A549 (cell line): ENCODE data around the gene AGRP. TPM values are rescaled to one million over a fixed set of nuclear protein-coding genes. Genes with fewer than 3 reads are reported as not detected.

Experiments used
- ATAC-seq, 2 experiments: fragments of 200-7000 bp in 1 of 2; fragments of >200 bp in 1 of 2; cut with Nextera tagmentation in 1 of 2; cut with Tn5 transposase in 1 of 2; 3 replicates each; pipeline versions ENCODE4 v1.8.0 to v1.9.1; 2018 to 2020; ENCODE audit warnings: mild to moderate bottlenecking in 1 of 2, moderate library complexity in 1 of 2
- CTCF ChIA-PET: fragments of 300-600 bp; sonication (Branson Sonifier 250); formaldehyde crosslinking; extraction: SDS; loops from one replicate; lab custom pipeline; 2021; ENCODE audit warnings: antibody characterized with exemption, inconsistent platforms; lab: Yijun Ruan, JAX
- POLR2A ChIA-PET: fragments of 350-600 bp; formaldehyde crosslinking; extraction: SDS; loops from one replicate; lab custom pipeline; 2021; ENCODE audit warnings: antibody characterized with exemption, inconsistent platforms; lab: Yijun Ruan, JAX
- DNase-seq, 2 experiments: peaks; one replicate each; pipeline versions ENCODE4 v3.0.0 to v3.0.0-alpha.2; 2011 to 2016; ENCODE audit warnings: low read depth in 1 of 2, low spot score in 1 of 2
- FAIRE-seq: peaks from 2 replicates; lab custom pipeline; 2011; peaks lifted over from hg19 to GRCh38; lab: Jason Lieb, UNC
- H3K27ac ChIP-seq, 2 experiments: fragments of >200 bp; sonication (Bioruptor Twin); formaldehyde crosslinking; 3 replicates each; pipeline ENCODE4 v1.5.1; 2016 to 2017
- H3K4me1 ChIP-seq: fragments of >200 bp; sonication (Bioruptor Twin); formaldehyde crosslinking; 3 replicates; pipeline ENCODE4 v1.6.1; 2016
- H3K4me2 ChIP-seq: fragments of >200 bp; sonication (Bioruptor Twin); formaldehyde crosslinking; 3 replicates; pipeline ENCODE4 v1.6.1; 2016
- H3K4me3 ChIP-seq: fragments of >200 bp; sonication (Bioruptor Twin); formaldehyde crosslinking; 3 replicates; pipeline ENCODE4 v1.5.1; 2016
- H3K9me3 ChIP-seq: fragments of >200 bp; sonication (Bioruptor Twin); formaldehyde crosslinking; 3 replicates; pipeline ENCODE4 v1.6.1; 2016
- CBX2 ChIP-seq: fragments of 200-600 bp; sonication (generic); IDR thresholded peaks from 2 replicates; pipeline ENCODE4 v1.6.1; 2016; ENCODE audit warnings: low read depth, mild to moderate bottlenecking, borderline replicate concordance
- CEBPB ChIP-seq, 2 experiments: fragments of >200 bp in 1 of 2; sonication (Bioruptor Twin) in 1 of 2; formaldehyde crosslinking in 1 of 2; IDR thresholded peaks; 2 replicates each; pipeline ENCODE4 v1.6.1; 2012 to 2016
- CHD4 ChIP-seq: fragments of 200-600 bp; sonication (generic); IDR thresholded peaks from 2 replicates; pipeline ENCODE4 v1.6.1; 2016; ENCODE audit warnings: antibody characterized with exemption, mild to moderate bottlenecking, borderline replicate concordance
- CTCF ChIP-seq: fragments of >200 bp; sonication (Bioruptor Twin); formaldehyde crosslinking; IDR thresholded peaks from 3 replicates; pipeline ENCODE4 v1.5.1; 2016
- EHF ChIP-seq: fragments of 250-450 bp; sonication (Bioruptor Pico); IDR thresholded peaks from 2 replicates; pipeline ENCODE4 v1.5.0; 2020; ENCODE audit warnings: mild to moderate bottlenecking
- EHMT2 ChIP-seq: fragments of 200-600 bp; sonication (generic); IDR thresholded peaks from 2 replicates; pipeline ENCODE4 v1.6.1; 2016; ENCODE audit warnings: antibody characterized with exemption, low read depth, mild to moderate bottlenecking, moderate library complexity
- FOSB ChIP-seq: fragments of 250-450 bp; sonication (Bioruptor Pico); IDR thresholded peaks from 2 replicates; pipeline ENCODE4 v1.5.0; 2020; ENCODE audit warnings: mild to moderate bottlenecking, moderate library complexity
- FOXS1 ChIP-seq: fragments of 250-450 bp; sonication (Bioruptor Pico); IDR thresholded peaks from 2 replicates; pipeline ENCODE4 v1.5.0; 2020; ENCODE audit warnings: mild to moderate bottlenecking, moderate library complexity
- HDAC2 ChIP-seq: fragments of 200-600 bp; sonication (generic); IDR thresholded peaks from 2 replicates; pipeline ENCODE4 v1.6.1; 2016
- HOXA7 ChIP-seq: fragments of 250-450 bp; sonication (Bioruptor Pico); IDR thresholded peaks from 2 replicates; pipeline ENCODE4 v1.5.0; 2020; ENCODE audit warnings: mild to moderate bottlenecking, moderate library complexity
- HOXB5 ChIP-seq: fragments of 250-450 bp; sonication (Bioruptor Pico); IDR thresholded peaks from 2 replicates; pipeline ENCODE4 v1.5.0; 2020; ENCODE audit warnings: mild to moderate bottlenecking, moderate library complexity
- JUNB ChIP-seq: fragments of >200 bp; sonication (Bioruptor Twin); formaldehyde crosslinking; IDR thresholded peaks from 2 replicates; pipeline ENCODE4 v1.6.1; 2016
- MAFK ChIP-seq: fragments of 450-650 bp; IDR thresholded peaks from 2 replicates; pipeline ENCODE4 v1.6.1; 2014; ENCODE audit not compliant: partially characterized antibody
- MAZ ChIP-seq: fragments of 150-350 bp; IDR thresholded peaks from 2 replicates; pipeline ENCODE4 v1.6.1; 2014; ENCODE audit warnings: antibody characterized with exemption, low read depth, low read length, borderline replicate concordance
- POLR2AphosphoS2 ChIP-seq: conservative IDR thresholded peaks from 2 replicates; pipeline ENCODE4 v1.6.1; 2012; ENCODE audit warnings: low read length, improper control_type of control experiment, inconsistent platforms
- RCOR1 ChIP-seq: fragments of 150-350 bp; IDR thresholded peaks from 2 replicates; pipeline ENCODE4 v1.6.1; 2014; ENCODE audit warnings: antibody characterized with exemption, low read length, low read depth
- SMC3 ChIP-seq: fragments of >200 bp; sonication (Bioruptor Twin); formaldehyde crosslinking; IDR thresholded peaks from 3 replicates; pipeline ENCODE4 v1.6.1; 2018; ENCODE audit warnings: inconsistent platforms
- TP53 ChIP-seq: fragments of 250-450 bp; sonication (Bioruptor Pico); IDR thresholded peaks from 2 replicates; pipeline ENCODE4 v1.5.0; 2021; ENCODE audit warnings: mild to moderate bottlenecking, moderate library complexity
- ZNF302 ChIP-seq: fragments of 250-450 bp; sonication (Bioruptor Pico); IDR thresholded peaks from 2 replicates; pipeline ENCODE4 v1.9.0; 2021; ENCODE audit warnings: inconsistent platforms, mild to moderate bottlenecking, moderate library complexity
- WGBS: methylation state at CpG from one replicate; pipeline ENCODE4 v1.1.6; 2017; ENCODE audit errors: missing lambda C conversion rate; 5-methylcytosine and 5-hydroxymethylcytosine counted together
- polyA plus RNA-seq, 4 experiments: library from polyadenylated mRNA; depleted of rRNA in 3 of 4; stranded (reverse); fragments of >200 nt; fragmentation: RNase III in 1 of 4; extraction: RNeasy Plus Mini Kit Qiagen cat#74134 plus additional on column Dnase treatment in 1 of 4; gene quantifications; 2 replicates in 3 of 4; 3 replicates in 1 of 4; pipeline ENCODE4 v1.2.3, GENCODE V29; 2011 to 2017
- TF ChIP-seq, protein P1 (sequence below): fragments of 150-350 bp; IDR thresholded peaks from 2 replicates; pipeline ENCODE4 v1.6.1; 2014; ENCODE audit warnings: low read depth, mild to moderate bottlenecking, low read length
- TF ChIP-seq, protein P2 (sequence below): IDR thresholded peaks from 2 replicates; pipeline ENCODE4 v1.6.1; 2012
- TF ChIP-seq, protein P3 (sequence below): fragments of 200-600 bp; sonication (generic); IDR thresholded peaks from 2 replicates; pipeline ENCODE4 v1.6.1; 2016; ENCODE audit warnings: antibody characterized with exemption, mild to moderate bottlenecking, moderate library complexity

The AGRP gene
- polyA plus RNA-seq, 2 of the 4 experiments (the other 2 are of a cell fraction): not detected

GRCh38 chr16:67458121-67458641, 25.2 kb downstream of the AGRP start:
- ATAC-seq (no peak), FAIRE-seq (no peak), DNase-seq (no peak)
- Histone ChIP-seq H3K9me3 (no peaks in the 10 kb centered on the region), H3K4me3 (no peak overlapping the region), H3K27ac (no peak overlapping the region), H3K4me1 (peaks cover 12% of the 10 kb centered on the region; the same call in 1 of the 3 replicates), H3K4me2 (no peak overlapping the region)
- CTCF ChIA-PET: interaction anchor here (0.6 to 13.1 kb wide), 7 partner anchors 12 to 344 kb away, joined by 3 to 176 read pairs (median 3); partner anchors contain the start of gene ZDHHC1
- 97% methylated on average over 6 of the region's 6 CpGs for WGBS
- POLR2A ChIA-PET: no interaction called here
- TF ChIP-seq POLR2AphosphoS2: no peak
- TF ChIP-seq EHF (CRISPR knock-in tag): no peak
- TF ChIP-seq, protein P1, sequence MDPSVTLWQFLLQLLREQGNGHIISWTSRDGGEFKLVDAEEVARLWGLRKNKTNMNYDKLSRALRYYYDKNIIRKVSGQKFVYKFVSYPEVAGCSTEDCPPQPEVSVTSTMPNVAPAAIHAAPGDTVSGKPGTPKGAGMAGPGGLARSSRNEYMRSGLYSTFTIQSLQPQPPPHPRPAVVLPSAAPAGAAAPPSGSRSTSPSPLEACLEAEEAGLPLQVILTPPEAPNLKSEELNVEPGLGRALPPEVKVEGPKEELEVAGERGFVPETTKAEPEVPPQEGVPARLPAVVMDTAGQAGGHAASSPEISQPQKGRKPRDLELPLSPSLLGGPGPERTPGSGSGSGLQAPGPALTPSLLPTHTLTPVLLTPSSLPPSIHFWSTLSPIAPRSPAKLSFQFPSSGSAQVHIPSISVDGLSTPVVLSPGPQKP: no peak
- no peak for TF ChIP-seq HOXA7
- no peak for TF ChIP-seq RCOR1
- no peak for TF ChIP-seq HDAC2
- TF ChIP-seq, protein P2, sequence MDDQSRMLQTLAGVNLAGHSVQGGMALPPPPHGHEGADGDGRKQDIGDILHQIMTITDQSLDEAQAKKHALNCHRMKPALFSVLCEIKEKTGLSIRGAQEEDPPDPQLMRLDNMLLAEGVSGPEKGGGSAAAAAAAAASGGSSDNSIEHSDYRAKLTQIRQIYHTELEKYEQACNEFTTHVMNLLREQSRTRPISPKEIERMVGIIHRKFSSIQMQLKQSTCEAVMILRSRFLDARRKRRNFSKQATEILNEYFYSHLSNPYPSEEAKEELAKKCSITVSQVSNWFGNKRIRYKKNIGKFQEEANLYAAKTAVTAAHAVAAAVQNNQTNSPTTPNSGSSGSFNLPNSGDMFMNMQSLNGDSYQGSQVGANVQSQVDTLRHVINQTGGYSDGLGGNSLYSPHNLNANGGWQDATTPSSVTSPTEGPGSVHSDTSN: no peak
- no peak for TF ChIP-seq ZNF302
- TF ChIP-seq JUNB: no peak
- TF ChIP-seq, protein P3, sequence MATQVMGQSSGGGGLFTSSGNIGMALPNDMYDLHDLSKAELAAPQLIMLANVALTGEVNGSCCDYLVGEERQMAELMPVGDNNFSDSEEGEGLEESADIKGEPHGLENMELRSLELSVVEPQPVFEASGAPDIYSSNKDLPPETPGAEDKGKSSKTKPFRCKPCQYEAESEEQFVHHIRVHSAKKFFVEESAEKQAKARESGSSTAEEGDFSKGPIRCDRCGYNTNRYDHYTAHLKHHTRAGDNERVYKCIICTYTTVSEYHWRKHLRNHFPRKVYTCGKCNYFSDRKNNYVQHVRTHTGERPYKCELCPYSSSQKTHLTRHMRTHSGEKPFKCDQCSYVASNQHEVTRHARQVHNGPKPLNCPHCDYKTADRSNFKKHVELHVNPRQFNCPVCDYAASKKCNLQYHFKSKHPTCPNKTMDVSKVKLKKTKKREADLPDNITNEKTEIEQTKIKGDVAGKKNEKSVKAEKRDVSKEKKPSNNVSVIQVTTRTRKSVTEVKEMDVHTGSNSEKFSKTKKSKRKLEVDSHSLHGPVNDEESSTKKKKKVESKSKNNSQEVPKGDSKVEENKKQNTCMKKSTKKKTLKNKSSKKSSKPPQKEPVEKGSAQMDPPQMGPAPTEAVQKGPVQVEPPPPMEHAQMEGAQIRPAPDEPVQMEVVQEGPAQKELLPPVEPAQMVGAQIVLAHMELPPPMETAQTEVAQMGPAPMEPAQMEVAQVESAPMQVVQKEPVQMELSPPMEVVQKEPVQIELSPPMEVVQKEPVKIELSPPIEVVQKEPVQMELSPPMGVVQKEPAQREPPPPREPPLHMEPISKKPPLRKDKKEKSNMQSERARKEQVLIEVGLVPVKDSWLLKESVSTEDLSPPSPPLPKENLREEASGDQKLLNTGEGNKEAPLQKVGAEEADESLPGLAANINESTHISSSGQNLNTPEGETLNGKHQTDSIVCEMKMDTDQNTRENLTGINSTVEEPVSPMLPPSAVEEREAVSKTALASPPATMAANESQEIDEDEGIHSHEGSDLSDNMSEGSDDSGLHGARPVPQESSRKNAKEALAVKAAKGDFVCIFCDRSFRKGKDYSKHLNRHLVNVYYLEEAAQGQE: no peak
- no peak for TF ChIP-seq HOXB5 (CRISPR knock-in tag)
- no peak for TF ChIP-seq MAZ
- TF ChIP-seq FOXS1 (CRISPR knock-in tag): no peak
- no peak for TF ChIP-seq CTCF
- TF ChIP-seq TP53 (CRISPR knock-in tag): no peak
- TF ChIP-seq EHMT2: no peak
- TF ChIP-seq CHD4: no peak
- no peak for TF ChIP-seq CEBPB (IDR thresholded peaks at IDR 0.05)
- TF ChIP-seq FOSB (CRISPR knock-in tag): no peak
- no peak for TF ChIP-seq SMC3

DNA sequence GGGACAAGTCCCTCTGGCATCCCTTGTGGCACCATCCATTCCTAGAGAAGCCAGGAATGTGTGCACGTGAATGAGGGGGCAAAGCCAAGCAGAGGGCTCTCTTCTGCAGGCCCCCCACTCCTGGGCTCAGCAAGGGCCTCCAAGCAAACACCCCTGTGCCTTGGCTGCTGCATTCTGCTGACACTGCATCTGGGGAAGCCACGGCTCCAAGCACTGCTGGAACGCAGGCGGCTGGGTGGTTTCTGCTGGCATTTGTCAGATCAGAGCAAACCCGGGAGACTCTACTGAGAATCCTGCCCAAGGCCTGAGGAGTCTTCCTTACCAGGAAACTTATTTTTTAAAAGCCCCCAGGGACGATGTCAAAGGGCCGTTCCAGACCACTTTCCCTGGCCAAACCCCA, 25.7 kb downstream of the AGRP start:
- POLR2A ChIA-PET: no interaction called here
- H3K9me3 ChIP-seq: no peaks in the 10 kb centered on the region
- peaks cover 8% of the 10 kb centered on the region; the same call in 1 of the 3 replicates for H3K4me1 ChIP-seq
- FAIRE-seq (no peak), DNase-seq (no peak), ATAC-seq (no peak)
- whole genome bisulfite sequencing: 78% methylated on average over 7 of the region's 7 CpGs
- H3K27ac ChIP-seq: no peak overlapping the region
- no peak overlapping the region for H3K4me3 ChIP-seq
- TF ChIP-seq CBX2 (no peak), CHD4 (no peak), MAFK (peak; percentile 71)
- no peak overlapping the region for H3K4me2 ChIP-seq
- CTCF ChIA-PET: interaction anchor here (0.6 to 13.1 kb wide), 6 partner anchors 11 to 345 kb away, joined by 3 to 176 read pairs (median 3); no protein-coding TSS in a partner anchor
